K562 (cell line): ENCODE measurements around the gene SPIB. TPM values are rescaled to one million over a fixed set of nuclear protein-coding genes. Genes with fewer than 3 reads are reported as not detected.

Source experiments
- CHD1 ChIP-seq: fragments of 200-600 bp; sonication (generic); IDR thresholded peaks from one replicate; pipeline ENCODE4 v1.6.1; 2012; ENCODE audit warnings: mild to moderate bottlenecking, moderate library complexity, low read length, inconsistent platforms
- CREB1 ChIP-seq, 2 experiments: sonication (generic) in 1 of 2; formaldehyde crosslinking in 1 of 2; IDR thresholded peaks; 2 replicates each; pipeline versions ENCODE4 v1.6.1 to v1.8.0; 2012 to 2022; ENCODE audit warnings: inconsistent platforms in 1 of 2, mild to moderate bottlenecking in 1 of 2, missing genetic modification reagents in 1 of 2, moderate library complexity in 1 of 2
- SNRNP70 ChIP-seq: fragments of 200-400 bp; formaldehyde crosslinking; optimal IDR thresholded peaks from 2 replicates; pipeline ENCODE3; 2017; ENCODE audit warnings: low read depth, low read length
- TFAM ChIP-seq: fragments of 250-450 bp; sonication (Bioruptor Pico); conservative IDR thresholded peaks from 2 replicates; pipeline ENCODE4 v1.5.0; 2021; ENCODE audit warnings: mild to moderate bottlenecking, moderate library complexity
- ZFP36 ChIP-seq: fragments of 150-350 bp; IDR thresholded peaks from 2 replicates; pipeline ENCODE4 v1.6.1; 2018; ENCODE audit warnings: low read length, low read depth; ENCODE audit not compliant: partially characterized antibody
- ZNF124 ChIP-seq: sonication (generic); formaldehyde crosslinking; IDR thresholded peaks from 2 replicates; pipeline ENCODE4 v1.8.1; 2022; ENCODE audit warnings: missing genetic modification reagents
- polyA plus RNA-seq, 8 experiments: library from polyadenylated mRNA; depleted of rRNA in 4 of 8; stranded (reverse) in 5 of 8; unstranded in 3 of 8; fragments of >200 nt; fragmentation: Nextera tagmentation in 2 of 8; fragmentation: Illumina TruSeq in 1 of 8; extraction: Ambion mirVana in 2 of 8; extraction: Trizol in 1 of 8; gene quantifications; 2 replicates each; pipeline versions ENCODE4 v1.2.1 to v1.2.3, GENCODE V29; 2011 to 2014; ENCODE audit warnings: inconsistent platforms in 1 of 8, missing spikeins in 1 of 8
- total RNA-seq, 7 experiments: library from RNA; depleted of rRNA in 6 of 7; stranded (reverse); fragments of >200 nt in 6 of 7; fragmentation: Illumina TruSeq in 2 of 7; extraction: Trizol in 2 of 7; gene quantifications; 2 replicates each; pipeline versions ENCODE4 v1.2.1 to v1.2.3, GENCODE V29; 2011 to 2021; ENCODE audit warnings: low replicate concordance in 1 of 7
- TF ChIP-seq, protein P1 (sequence below): fragments of 450-650 bp; formaldehyde crosslinking; IDR thresholded peaks from 2 replicates; pipeline ENCODE4 v1.4.0; 2022; ENCODE audit warnings: missing genetic modification characterization
- TF ChIP-seq, protein P2 (sequence below): sonication (generic); formaldehyde crosslinking; IDR thresholded peaks from 2 replicates; pipeline ENCODE4 v1.8.1; 2023; ENCODE audit warnings: missing genetic modification reagents, mild to moderate bottlenecking, borderline replicate concordance
- TF ChIP-seq, protein P3 (sequence below): fragments of 200-800 bp; sonication (Bioruptor generic); IDR thresholded peaks from 2 replicates; pipeline ENCODE4 v1.6.1; 2017; ENCODE audit warnings: missing genetic modification characterization, missing compliant biosample characterization

Gene SPIB
- total and polyA plus RNA-seq, 9 of the 15 experiments (the other 6 are each of a cell fraction or from before 2014, with no cell fraction given): 0.06 to 1.0 (median 0.43) TPM; not detected in 1

DNA sequence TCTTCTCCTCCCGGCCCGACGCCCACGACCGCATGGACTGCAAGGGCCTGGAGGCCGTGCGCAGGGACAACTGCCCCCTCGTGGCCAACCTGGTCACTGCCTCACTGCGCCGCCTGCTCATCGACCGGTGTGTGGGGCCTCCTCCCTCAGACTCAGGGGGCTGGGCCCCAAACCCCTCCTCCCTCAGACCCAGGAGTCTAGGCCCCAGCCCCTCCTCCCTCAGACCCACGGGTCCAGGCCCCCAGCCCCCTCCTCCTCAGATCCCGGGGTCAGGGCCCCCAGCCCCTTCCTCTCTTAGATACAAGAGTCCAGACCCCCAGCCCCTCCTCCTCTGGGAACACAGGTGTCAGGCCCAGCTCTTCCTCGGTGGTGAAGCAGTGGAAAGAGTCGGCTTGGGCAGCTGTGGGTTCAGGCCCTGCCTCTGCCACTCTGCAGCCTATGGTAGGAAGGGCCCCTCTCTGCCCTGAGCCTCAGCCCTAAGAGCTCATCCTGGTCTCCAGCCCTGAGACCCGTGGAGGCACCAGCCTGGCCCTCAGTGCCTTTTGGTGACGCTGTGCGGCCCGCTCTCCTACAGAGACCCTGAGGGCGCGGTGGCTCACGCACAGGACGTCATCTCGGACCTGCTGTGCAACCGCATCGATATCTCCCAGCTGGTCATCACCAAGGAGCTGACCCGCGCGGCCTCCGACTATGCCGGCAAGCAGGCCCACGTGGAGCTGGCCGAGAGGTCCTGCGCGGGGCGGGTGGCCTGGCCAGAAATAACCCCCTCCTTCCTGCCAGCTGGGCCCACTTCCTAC, 3.7 kb upstream of the SPIB start (continued):
- no peak for TF ChIP-seq ZNF124
- no peak for TF ChIP-seq TFAM
- TF ChIP-seq, protein P1, sequence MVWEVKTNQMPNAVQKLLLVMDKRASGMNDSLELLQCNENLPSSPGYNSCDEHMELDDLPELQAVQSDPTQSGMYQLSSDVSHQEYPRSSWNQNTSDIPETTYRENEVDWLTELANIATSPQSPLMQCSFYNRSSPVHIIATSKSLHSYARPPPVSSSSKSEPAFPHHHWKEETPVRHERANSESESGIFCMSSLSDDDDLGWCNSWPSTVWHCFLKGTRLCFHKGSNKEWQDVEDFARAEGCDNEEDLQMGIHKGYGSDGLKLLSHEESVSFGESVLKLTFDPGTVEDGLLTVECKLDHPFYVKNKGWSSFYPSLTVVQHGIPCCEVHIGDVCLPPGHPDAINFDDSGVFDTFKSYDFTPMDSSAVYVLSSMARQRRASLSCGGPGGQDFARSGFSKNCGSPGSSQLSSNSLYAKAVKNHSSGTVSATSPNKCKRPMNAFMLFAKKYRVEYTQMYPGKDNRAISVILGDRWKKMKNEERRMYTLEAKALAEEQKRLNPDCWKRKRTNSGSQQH (CRISPR knock-in tag): no peak
- peak; percentile 32; the same call in 1 of the 2 replicates for TF ChIP-seq CREB1 (IDR thresholded peaks at IDR 0.05)
- peak; percentile 73 for TF ChIP-seq CREB1 (CRISPR knock-in tag; IDR thresholded peaks at IDR 0.05)
- TF ChIP-seq, protein P2, sequence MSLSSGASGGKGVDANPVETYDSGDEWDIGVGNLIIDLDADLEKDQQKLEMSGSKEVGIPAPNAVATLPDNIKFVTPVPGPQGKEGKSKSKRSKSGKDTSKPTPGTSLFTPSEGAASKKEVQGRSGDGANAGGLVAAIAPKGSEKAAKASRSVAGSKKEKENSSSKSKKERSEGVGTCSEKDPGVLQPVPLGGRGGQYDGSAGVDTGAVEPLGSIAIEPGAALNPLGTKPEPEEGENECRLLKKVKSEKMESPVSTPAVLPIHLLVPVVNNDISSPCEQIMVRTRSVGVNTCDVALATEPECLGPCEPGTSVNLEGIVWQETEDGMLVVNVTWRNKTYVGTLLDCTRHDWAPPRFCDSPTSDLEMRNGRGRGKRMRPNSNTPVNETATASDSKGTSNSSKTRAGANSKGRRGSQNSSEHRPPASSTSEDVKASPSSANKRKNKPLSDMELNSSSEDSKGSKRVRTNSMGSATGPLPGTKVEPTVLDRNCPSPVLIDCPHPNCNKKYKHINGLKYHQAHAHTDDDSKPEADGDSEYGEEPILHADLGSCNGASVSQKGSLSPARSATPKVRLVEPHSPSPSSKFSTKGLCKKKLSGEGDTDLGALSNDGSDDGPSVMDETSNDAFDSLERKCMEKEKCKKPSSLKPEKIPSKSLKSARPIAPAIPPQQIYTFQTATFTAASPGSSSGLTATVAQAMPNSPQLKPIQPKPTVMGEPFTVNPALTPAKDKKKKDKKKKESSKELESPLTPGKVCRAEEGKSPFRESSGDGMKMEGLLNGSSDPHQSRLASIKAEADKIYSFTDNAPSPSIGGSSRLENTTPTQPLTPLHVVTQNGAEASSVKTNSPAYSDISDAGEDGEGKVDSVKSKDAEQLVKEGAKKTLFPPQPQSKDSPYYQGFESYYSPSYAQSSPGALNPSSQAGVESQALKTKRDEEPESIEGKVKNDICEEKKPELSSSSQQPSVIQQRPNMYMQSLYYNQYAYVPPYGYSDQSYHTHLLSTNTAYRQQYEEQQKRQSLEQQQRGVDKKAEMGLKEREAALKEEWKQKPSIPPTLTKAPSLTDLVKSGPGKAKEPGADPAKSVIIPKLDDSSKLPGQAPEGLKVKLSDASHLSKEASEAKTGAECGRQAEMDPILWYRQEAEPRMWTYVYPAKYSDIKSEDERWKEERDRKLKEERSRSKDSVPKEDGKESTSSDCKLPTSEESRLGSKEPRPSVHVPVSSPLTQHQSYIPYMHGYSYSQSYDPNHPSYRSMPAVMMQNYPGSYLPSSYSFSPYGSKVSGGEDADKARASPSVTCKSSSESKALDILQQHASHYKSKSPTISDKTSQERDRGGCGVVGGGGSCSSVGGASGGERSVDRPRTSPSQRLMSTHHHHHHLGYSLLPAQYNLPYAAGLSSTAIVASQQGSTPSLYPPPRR (CRISPR knock-in tag): no peak
- TF ChIP-seq SNRNP70: no peak
- TF ChIP-seq CHD1: no peak
- TF ChIP-seq, protein P3, sequence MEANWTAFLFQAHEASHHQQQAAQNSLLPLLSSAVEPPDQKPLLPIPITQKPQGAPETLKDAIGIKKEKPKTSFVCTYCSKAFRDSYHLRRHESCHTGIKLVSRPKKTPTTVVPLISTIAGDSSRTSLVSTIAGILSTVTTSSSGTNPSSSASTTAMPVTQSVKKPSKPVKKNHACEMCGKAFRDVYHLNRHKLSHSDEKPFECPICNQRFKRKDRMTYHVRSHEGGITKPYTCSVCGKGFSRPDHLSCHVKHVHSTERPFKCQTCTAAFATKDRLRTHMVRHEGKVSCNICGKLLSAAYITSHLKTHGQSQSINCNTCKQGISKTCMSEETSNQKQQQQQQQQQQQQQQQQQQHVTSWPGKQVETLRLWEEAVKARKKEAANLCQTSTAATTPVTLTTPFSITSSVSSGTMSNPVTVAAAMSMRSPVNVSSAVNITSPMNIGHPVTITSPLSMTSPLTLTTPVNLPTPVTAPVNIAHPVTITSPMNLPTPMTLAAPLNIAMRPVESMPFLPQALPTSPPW (CRISPR knock-in tag): peak; percentile 35
- TF ChIP-seq ZFP36: peak; percentile 93
